OCI-LY7 (cell line): ENCODE measurements around the gene LANCL2.

Experiments
- CTCF ChIP-seq: fragments of 200-600 bp; sonication (generic); conservative IDR thresholded peaks from 2 replicates; pipeline ENCODE4 v1.5.1; 2014; ENCODE audit warnings: mild to moderate bottlenecking, antibody characterized with exemption, low read length, moderate library complexity, mixed read lengths
- EZH2phosphoT487 ChIP-seq: fragments of 200-600 bp; sonication (generic); IDR thresholded peaks from 2 replicates; pipeline ENCODE4 v1.6.1; 2018; ENCODE audit warnings: low read depth, borderline replicate concordance, mild to moderate bottlenecking, mixed run types, antibody characterized with exemption, low read length, moderate library complexity, mixed read lengths

GRCh38 chr7:55381696-55382095, 16.6 kb downstream of the LANCL2 start:
- no peak for TF ChIP-seq EZH2phosphoT487
- no peak for TF ChIP-seq CTCF
